Measurements from ENCODE around the gene KANK4. TPM values are rescaled to one million over a fixed set of nuclear protein-coding genes. Genes with fewer than 3 reads are reported as not detected.

The KANK4 gene
- polyA plus RNA-seq, 1 donor (not counting 4 experiments of a cell fraction or from before 2014, with no cell fraction given) = 0.92 TPM

DNA sequence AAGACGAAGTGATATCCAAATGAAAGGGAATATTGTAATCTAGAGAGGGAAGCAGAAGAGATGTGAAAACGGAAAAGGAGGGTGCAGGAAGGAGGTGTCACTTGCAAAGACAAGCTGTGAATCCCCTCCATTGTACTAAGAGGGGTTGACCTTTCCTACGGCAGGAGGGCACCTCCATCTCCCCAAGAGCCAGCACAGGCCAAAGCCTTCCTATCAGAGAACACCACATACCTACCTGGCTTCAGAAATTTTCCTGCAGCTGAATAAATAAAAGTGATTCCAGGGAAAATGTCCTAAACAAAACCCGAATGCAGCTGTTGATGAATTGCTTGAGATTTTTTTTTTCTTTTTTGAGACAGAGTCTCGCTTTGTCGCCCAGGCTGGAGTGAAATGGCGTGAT lies 14.3 kb downstream of the KANK4 start:
- no peak for DNase-seq (ENCODE audit: low read depth, low spot score)
- Histone ChIP-seq H3K9me3 (ENCODE audit: control insufficient read depth, low read depth, low read length) (no peaks in the 10 kb centered on the region), H3K4me1 (ENCODE audit: control insufficient read depth, extremely low read depth, insufficient read depth, low read length) (peaks cover 22% of the 10 kb centered on the region), H3K27me3 (ENCODE audit: control insufficient read depth, extremely low read depth, insufficient read depth, low read length) (peaks cover 4% of the 10 kb centered on the region), H3K4me3 (ENCODE audit: control insufficient read depth in 2 of 3, extremely low read depth in 1 of 3, insufficient read depth in 2 of 3, low read depth in 1 of 3, low read length in 3 of 3) (no peak overlapping the region), H4K20me1 (ENCODE audit: control insufficient read depth, extremely low read depth, insufficient read depth, low read length) (no peaks in the 10 kb centered on the region), H3K9me1 (ENCODE audit: control insufficient read depth, extremely low read depth, insufficient read depth, low read length) (no peaks in the 10 kb centered on the region), H3K79me2 (ENCODE audit: control insufficient read depth, insufficient read depth, low read length) (no peaks in the 10 kb centered on the region), H2AFZ (ENCODE audit: control insufficient read depth, low read length) (no peak overlapping the region), H3K9ac (ENCODE audit: control insufficient read depth, extremely low read depth, insufficient read depth, low read length) (no peak overlapping the region), H3K27ac (ENCODE audit: control insufficient read depth, insufficient read depth, low read length) (no peak overlapping the region), H3K4me2 (ENCODE audit: control insufficient read depth, extremely low read depth, insufficient read depth, low read depth, low read length) (no peak overlapping the region), H3K36me3 (ENCODE audit: control insufficient read depth in 2 of 2, extremely low read depth in 1 of 2, insufficient read depth in 2 of 2, low read length in 2 of 2) (no peaks in the 10 kb centered on the region)
- no peak for TF ChIP-seq EZH2 (IDR thresholded peaks at IDR 0.05; ENCODE audit: low read length)
- TF ChIP-seq, protein P1, sequence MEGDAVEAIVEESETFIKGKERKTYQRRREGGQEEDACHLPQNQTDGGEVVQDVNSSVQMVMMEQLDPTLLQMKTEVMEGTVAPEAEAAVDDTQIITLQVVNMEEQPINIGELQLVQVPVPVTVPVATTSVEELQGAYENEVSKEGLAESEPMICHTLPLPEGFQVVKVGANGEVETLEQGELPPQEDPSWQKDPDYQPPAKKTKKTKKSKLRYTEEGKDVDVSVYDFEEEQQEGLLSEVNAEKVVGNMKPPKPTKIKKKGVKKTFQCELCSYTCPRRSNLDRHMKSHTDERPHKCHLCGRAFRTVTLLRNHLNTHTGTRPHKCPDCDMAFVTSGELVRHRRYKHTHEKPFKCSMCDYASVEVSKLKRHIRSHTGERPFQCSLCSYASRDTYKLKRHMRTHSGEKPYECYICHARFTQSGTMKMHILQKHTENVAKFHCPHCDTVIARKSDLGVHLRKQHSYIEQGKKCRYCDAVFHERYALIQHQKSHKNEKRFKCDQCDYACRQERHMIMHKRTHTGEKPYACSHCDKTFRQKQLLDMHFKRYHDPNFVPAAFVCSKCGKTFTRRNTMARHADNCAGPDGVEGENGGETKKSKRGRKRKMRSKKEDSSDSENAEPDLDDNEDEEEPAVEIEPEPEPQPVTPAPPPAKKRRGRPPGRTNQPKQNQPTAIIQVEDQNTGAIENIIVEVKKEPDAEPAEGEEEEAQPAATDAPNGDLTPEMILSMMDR (optimal IDR thresholded peaks at IDR 0.05 in 1 of 3, IDR thresholded peaks at IDR 0.05 in 1 of 3, conservative IDR thresholded peaks at IDR 0.05 in 1 of 3; ENCODE audit: extremely low read depth in 1 of 3, insufficient read depth in 2 of 3, low read length in 3 of 3) = no peak
- FAIRE-seq = no peak
- dilution Hi-C loops (cut with MboI; ENCODE audit: extremely low pct_ligation_motif_present, low sequenced_read_pairs) = no loop called here

GRCh38 chr1:62304515-62304914 lies 14.7 kb downstream of the KANK4 start:
- Histone ChIP-seq H3K4me1 (ENCODE audit: control insufficient read depth, extremely low read depth, insufficient read depth, low read length) (peaks cover 17% of the 10 kb centered on the region), H4K20me1 (ENCODE audit: control insufficient read depth, extremely low read depth, insufficient read depth, low read length) (no peaks in the 10 kb centered on the region)
- FAIRE-seq = no peak

More at GRCh38 chr1:62304515-62304914, 14.7 kb downstream of the KANK4 start:
- Histone ChIP-seq H3K9me3 (ENCODE audit: control insufficient read depth, low read depth, low read length) (no peaks in the 10 kb centered on the region), H2AFZ (ENCODE audit: control insufficient read depth, low read length) (no peak overlapping the region), H3K9ac (ENCODE audit: control insufficient read depth, extremely low read depth, insufficient read depth, low read length) (no peak overlapping the region), H3K36me3 (ENCODE audit: control insufficient read depth in 2 of 2, extremely low read depth in 1 of 2, insufficient read depth in 2 of 2, low read length in 2 of 2) (no peaks in the 10 kb centered on the region), H3K27ac (ENCODE audit: control insufficient read depth, insufficient read depth, low read length) (no peak overlapping the region), H3K4me3 (ENCODE audit: control insufficient read depth in 2 of 3, extremely low read depth in 1 of 3, insufficient read depth in 2 of 3, low read depth in 1 of 3, low read length in 3 of 3) (no peak overlapping the region), H3K9me1 (ENCODE audit: control insufficient read depth, extremely low read depth, insufficient read depth, low read length) (no peaks in the 10 kb centered on the region), H3K27me3 (ENCODE audit: control insufficient read depth, extremely low read depth, insufficient read depth, low read length) (peaks cover 4% of the 10 kb centered on the region), H3K79me2 (ENCODE audit: control insufficient read depth, insufficient read depth, low read length) (no peaks in the 10 kb centered on the region), H3K4me2 (ENCODE audit: control insufficient read depth, extremely low read depth, insufficient read depth, low read depth, low read length) (no peak overlapping the region)
- TF ChIP-seq, protein P1 (optimal IDR thresholded peaks at IDR 0.05 in 1 of 3, IDR thresholded peaks at IDR 0.05 in 1 of 3, conservative IDR thresholded peaks at IDR 0.05 in 1 of 3; ENCODE audit: extremely low read depth in 1 of 3, insufficient read depth in 2 of 3, low read length in 3 of 3) = no peak
- TF ChIP-seq EZH2 (IDR thresholded peaks at IDR 0.05; ENCODE audit: low read length) = no peak
- dilution Hi-C loops (cut with MboI; ENCODE audit: extremely low pct_ligation_motif_present, low sequenced_read_pairs) = no loop called here
- DNase-seq (ENCODE audit: low read depth, low spot score) = no peak

All from keratinocyte (primary cell).